ENCODE data around the gene PRKCH.
A peak's percentile ranks its signal among the peaks of the same experiment; 100 is the strongest.

The PRKCH gene

DNA sequence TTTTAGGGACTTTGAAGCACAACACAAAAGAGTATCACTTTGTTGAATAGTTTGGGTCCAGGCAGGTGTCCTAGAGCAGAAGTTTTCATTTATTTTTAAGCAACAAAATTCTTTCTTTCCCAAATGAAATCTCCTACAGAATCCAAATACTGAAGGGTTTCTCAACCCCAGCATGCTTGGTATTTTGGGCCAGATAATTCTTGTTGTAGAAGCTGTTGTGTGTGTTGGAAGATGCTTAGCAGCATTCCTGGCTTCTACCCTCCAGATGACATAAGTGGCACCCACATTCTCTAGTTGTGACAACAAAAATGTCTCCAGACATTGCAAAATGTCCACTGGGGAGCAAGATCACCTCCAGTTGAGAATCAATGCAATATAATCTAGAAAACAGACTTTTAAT is 97.8 kb downstream of the PRKCH start:
- H3K4me3 ChIP-seq (ENCODE audit: low read length) = no peak overlapping the region
- no peak for TF ChIP-seq CTCF (IDR thresholded peaks at IDR 0.05; ENCODE audit: insufficient read depth, low read depth, low read length, missing control alignments)
- DNase-seq (ENCODE audit: low read depth) = no peak

GRCh38 chr14:61420326-61420725 is 98.9 kb downstream of the PRKCH start:
- no peak overlapping the region for H3K4me3 ChIP-seq (ENCODE audit: low read length)
- peak; percentile 93 for DNase-seq (ENCODE audit: low read depth)
- no peak for TF ChIP-seq CTCF (IDR thresholded peaks at IDR 0.05; ENCODE audit: insufficient read depth, low read depth, low read length, missing control alignments)

DNA sequence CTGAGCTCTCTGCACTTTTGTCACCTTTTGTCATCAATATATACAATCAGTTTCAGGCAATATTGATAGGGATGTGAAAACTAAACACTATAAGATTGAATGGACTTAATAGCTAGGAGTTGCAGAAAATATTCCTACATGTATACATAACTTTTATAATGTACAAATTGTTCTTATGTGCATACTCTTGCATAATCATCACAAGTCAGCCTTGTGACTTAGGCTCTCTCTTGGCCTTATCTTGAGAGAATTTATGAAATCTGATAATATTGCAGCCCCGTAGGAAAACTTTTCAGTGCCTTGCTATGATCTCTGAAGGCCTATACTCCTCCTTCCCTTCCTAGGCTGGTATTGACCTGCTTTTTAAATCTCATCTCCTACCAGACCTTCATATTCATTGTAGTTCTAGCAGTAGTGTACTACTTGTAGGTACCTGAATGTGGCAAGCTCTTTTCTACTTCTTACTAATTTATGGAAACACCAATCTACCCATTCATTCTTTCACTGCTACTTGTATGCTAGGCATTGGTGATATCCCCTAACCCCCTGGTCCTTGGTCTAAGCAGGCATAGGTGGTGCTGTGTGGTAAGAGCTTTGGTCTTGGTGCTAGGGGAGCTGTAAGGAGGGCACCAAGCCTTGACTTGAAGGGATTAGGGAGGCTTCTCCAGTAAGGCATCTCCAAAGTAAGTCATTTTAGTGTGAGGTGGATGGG is 100.0 kb downstream of the PRKCH start:
- no peak overlapping the region for H3K4me3 ChIP-seq (ENCODE audit: low read length)
- DNase-seq (ENCODE audit: low read depth) = no peak
- TF ChIP-seq CTCF (IDR thresholded peaks at IDR 0.05; ENCODE audit: insufficient read depth, low read depth, low read length, missing control alignments) = no peak

- TF ChIP-seq CTCF (IDR thresholded peaks at IDR 0.05; ENCODE audit: insufficient read depth, low read depth, low read length, missing control alignments) = no peak
- peak; percentile 79 for DNase-seq (ENCODE audit: low read depth)
- no peak overlapping the region for H3K4me3 ChIP-seq (ENCODE audit: low read length)
These were observed 104.7 kb downstream of the PRKCH start for GRCh38 chr14:61426048-61426447.

GRCh38 chr14:61428261-61428660 is 106.9 kb downstream of the PRKCH start:
- DNase-seq (ENCODE audit: low read depth) = no peak
- no peak overlapping the region for H3K4me3 ChIP-seq (ENCODE audit: low read length)
- no peak for TF ChIP-seq CTCF (IDR thresholded peaks at IDR 0.05; ENCODE audit: insufficient read depth, low read depth, low read length, missing control alignments)

GRCh38 chr14:61429316-61429715 is 107.9 kb downstream of the PRKCH start:
- H3K4me3 ChIP-seq (ENCODE audit: low read length) = no peak overlapping the region
- peak; percentile 35 for DNase-seq (ENCODE audit: low read depth)
- no peak for TF ChIP-seq CTCF (IDR thresholded peaks at IDR 0.05; ENCODE audit: insufficient read depth, low read depth, low read length, missing control alignments)

Data from epithelial cell of esophagus (primary cell).